IMR-90 (cell line): ENCODE measurements around the gene RGSL1.

Experiments
- BHLHE40 ChIP-seq: fragments of 150-350 bp; IDR thresholded peaks from 2 replicates; pipeline ENCODE4 v1.6.1; 2016; ENCODE audit warnings: mild to moderate bottlenecking, low read depth, low read length
- CEBPB ChIP-seq: IDR thresholded peaks from 2 replicates; pipeline ENCODE4 v1.6.1; 2012; ENCODE audit warnings: low read depth, low read length, improper control_type of control experiment
- CHD1 ChIP-seq: IDR thresholded peaks from 2 replicates; pipeline ENCODE4 v1.6.1; 2012; ENCODE audit warnings: low read depth, low read length, improper control_type of control experiment
- FOS ChIP-seq: fragments of 150-350 bp; IDR thresholded peaks from 2 replicates; pipeline ENCODE4 v1.6.1; 2016; ENCODE audit warnings: low read depth, low read length
- MAFK ChIP-seq: IDR thresholded peaks from 2 replicates; pipeline ENCODE4 v1.6.1; 2012; ENCODE audit warnings: low read depth, low read length, improper control_type of control experiment
- MAZ ChIP-seq: IDR thresholded peaks from 2 replicates; pipeline ENCODE4 v1.6.1; 2012; ENCODE audit warnings: low read depth, mild to moderate bottlenecking, low read length, improper control_type of control experiment, moderate library complexity, borderline replicate concordance
- MXI1 ChIP-seq: IDR thresholded peaks from 2 replicates; pipeline ENCODE4 v1.6.1; 2012; ENCODE audit warnings: low read depth, mild to moderate bottlenecking, low read length, moderate library complexity, borderline replicate concordance
- POLR2A ChIP-seq: IDR thresholded peaks from 2 replicates; pipeline ENCODE4 v1.6.1; 2012; ENCODE audit warnings: mild to moderate bottlenecking, low read depth, low read length
- RAD21 ChIP-seq: IDR thresholded peaks from 2 replicates; pipeline ENCODE4 v1.6.1; 2012; ENCODE audit warnings: low read length, improper control_type of control experiment
- RFX5 ChIP-seq: IDR thresholded peaks from 2 replicates; pipeline ENCODE4 v1.8.0; 2012; ENCODE audit warnings: low read depth, mild to moderate bottlenecking, low read length, moderate library complexity
- SMC3 ChIP-seq: fragments of 150-350 bp; IDR thresholded peaks from 2 replicates; pipeline ENCODE4 v1.6.1; 2016; ENCODE audit warnings: low read depth, mild to moderate bottlenecking, antibody characterized with exemption, low read length, moderate library complexity
- USF2 ChIP-seq: fragments of 150-350 bp; IDR thresholded peaks from 2 replicates; pipeline ENCODE4 v1.6.1; 2017; ENCODE audit warnings: mild to moderate bottlenecking, antibody characterized with exemption, low read length, low read depth
- TF ChIP-seq, protein P1 (sequence below): conservative IDR thresholded peaks from 2 replicates; pipeline ENCODE4 v1.5.1; 2012; ENCODE audit warnings: mild to moderate bottlenecking, low read depth, low read length, improper control_type of control experiment

DNA sequence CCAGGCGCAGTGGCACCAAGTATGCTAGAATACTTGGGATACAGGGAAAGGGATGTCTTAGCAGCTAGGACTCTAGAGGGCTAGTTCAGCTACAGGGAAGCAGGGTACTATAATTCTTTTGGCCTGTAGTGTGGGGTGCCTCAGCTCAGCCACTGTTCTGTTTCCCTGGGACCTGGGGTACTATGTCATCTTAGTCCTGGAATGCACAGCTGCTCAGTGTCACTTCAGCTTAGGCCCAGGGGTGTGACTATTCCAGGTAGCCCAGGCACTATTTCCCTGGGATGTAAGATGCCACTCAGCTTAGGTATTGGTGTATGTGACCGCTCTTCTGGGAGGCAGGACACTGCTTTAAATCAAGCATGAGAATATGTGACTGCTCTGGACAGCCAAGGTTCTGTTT, 34.1 kb downstream of the RGSL1 start:
- TF ChIP-seq POLR2A: no peak
- TF ChIP-seq, protein P1, sequence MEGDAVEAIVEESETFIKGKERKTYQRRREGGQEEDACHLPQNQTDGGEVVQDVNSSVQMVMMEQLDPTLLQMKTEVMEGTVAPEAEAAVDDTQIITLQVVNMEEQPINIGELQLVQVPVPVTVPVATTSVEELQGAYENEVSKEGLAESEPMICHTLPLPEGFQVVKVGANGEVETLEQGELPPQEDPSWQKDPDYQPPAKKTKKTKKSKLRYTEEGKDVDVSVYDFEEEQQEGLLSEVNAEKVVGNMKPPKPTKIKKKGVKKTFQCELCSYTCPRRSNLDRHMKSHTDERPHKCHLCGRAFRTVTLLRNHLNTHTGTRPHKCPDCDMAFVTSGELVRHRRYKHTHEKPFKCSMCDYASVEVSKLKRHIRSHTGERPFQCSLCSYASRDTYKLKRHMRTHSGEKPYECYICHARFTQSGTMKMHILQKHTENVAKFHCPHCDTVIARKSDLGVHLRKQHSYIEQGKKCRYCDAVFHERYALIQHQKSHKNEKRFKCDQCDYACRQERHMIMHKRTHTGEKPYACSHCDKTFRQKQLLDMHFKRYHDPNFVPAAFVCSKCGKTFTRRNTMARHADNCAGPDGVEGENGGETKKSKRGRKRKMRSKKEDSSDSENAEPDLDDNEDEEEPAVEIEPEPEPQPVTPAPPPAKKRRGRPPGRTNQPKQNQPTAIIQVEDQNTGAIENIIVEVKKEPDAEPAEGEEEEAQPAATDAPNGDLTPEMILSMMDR: no peak
- TF ChIP-seq RFX5: no peak
- no peak for TF ChIP-seq CEBPB
- no peak for TF ChIP-seq USF2
- no peak for TF ChIP-seq SMC3
- TF ChIP-seq MAZ: no peak
- no peak for TF ChIP-seq MAFK
- TF ChIP-seq BHLHE40: no peak
- TF ChIP-seq MXI1: no peak
- no peak for TF ChIP-seq RAD21
- no peak for TF ChIP-seq CHD1
- no peak for TF ChIP-seq FOS
